Adrenal gland (tissue), 5 donors: ENCODE measurements around the gene FAM228B.

Experiments used
- CTCF ChIP-seq, 6 experiments: fragments of 450-650 bp in 4 of 6; fragments of 200-600 bp in 2 of 6; sonication (generic) in 1 of 6; IDR thresholded peaks; 1 replicate in 5 of 6; 2 replicates in 1 of 6; pipeline versions ENCODE4 v1.5.1 to v1.8.0; 2016 to 2021; ENCODE audit warnings: antibody characterized with exemption in 6 of 6, mild to moderate bottlenecking in 2 of 6, moderate library complexity in 1 of 6
- POLR2A ChIP-seq, 2 donors: fragments of 450-650 bp; IDR thresholded peaks; one replicate each; pipeline ENCODE4 v1.6.1; 2017; ENCODE audit warnings: antibody characterized with exemption in 2 of 2, mild to moderate bottlenecking in 2 of 2, moderate library complexity in 1 of 2
- donor health status: DM: no; HTN: no; CAD: no.

- TF ChIP-seq POLR2A (IDR thresholded peaks at IDR 0.05): no peak
- TF ChIP-seq CTCF (IDR thresholded peaks at IDR 0.05): no peak
Observed at GRCh38 chr2:24125956-24126355, 2.7 kb downstream of the FAM228B start.
